HK-2 (cell line): ENCODE results near the gene IDI1.
"Not testable (repeated sequence)": the region's sequence is repeated elsewhere in the genome, so short reads cannot be mapped to it uniquely, and the experiment has no call there.

Experiments used
- DNase-seq: peaks from one replicate; pipeline ENCODE4 v3.0.0-alpha.2; 2018; ENCODE audit not compliant: unreplicated experiment

IDI1 gene

GRCh38 chr10:1034758-1035157 lies 14.2 kb downstream of the IDI1 start:
- no peak for DNase-seq

- DNase-seq, result no peak
Observed at GRCh38 chr10:1033601-1034000, 15.3 kb downstream of the IDI1 start.

DNA sequence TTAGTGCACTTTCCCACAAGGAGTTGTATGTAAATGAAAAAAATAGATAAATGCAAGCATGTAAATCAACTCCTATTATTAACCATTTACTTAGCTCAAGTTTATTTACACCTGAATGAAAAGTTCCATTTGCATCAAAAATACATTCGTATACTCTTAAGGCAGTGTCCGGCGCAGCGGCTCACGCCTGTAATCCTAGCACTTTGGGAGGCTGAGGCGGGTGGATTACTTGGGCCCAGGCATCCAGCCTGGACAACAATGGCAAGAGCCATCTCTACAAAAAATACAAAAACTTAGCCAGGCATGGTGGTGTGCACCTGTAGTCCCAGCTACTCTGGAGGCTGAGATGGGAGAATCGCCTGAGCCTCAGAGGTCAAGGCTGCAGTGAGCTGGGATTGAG lies 19.1 kb downstream of the IDI1 start:
- no peak for DNase-seq

DNA sequence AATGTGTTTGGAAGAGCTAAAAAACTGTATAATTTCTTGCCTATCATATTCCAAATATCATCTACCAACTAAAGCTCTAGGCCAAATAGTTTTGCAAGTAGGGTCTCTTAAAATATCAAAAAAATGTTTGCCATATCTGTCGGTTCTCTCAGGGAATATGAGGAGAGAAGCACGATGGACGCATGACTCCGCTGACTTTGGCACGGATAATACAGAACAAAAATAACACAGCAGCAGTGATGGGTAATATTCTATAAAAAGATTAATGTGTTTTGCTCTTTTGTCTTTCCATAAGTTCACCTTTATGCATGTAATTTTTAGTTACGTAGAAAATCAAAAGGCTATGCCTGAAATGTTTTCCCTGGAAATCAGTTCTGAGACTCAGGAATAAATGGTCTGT lies 22.3 kb downstream of the IDI1 start:
- no peak for DNase-seq

DNA sequence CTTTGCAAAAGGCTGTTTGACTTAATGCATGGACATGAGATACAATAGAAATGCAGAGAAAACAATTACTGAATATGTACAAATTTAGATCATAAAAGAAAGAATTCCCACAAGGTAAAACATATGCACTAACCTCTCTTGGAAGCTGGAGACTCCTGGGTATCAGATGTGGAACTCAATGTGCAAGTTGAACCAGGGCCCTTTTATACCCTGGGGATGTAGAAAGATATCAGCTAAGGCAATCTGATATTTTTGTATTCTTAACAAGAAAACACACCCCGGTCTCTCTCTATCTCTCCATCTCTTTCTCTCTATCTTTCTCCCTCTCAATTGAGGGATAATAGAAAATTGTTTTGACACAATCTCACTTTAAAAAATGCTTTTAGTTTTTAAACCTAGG lies 23.2 kb downstream of the IDI1 start, which contains the start of gene IDI2:
TSS of gene IDI2 (minus strand) at position 177 of the 400 bp plus-strand sequence. CDS start 1,136 bp downstream, outside the sequence.
- no peak for DNase-seq

- DNase-seq, result no peak
Observed at GRCh38 chr10:1024103-1024502, 24.8 kb downstream of the IDI1 start.

DNA sequence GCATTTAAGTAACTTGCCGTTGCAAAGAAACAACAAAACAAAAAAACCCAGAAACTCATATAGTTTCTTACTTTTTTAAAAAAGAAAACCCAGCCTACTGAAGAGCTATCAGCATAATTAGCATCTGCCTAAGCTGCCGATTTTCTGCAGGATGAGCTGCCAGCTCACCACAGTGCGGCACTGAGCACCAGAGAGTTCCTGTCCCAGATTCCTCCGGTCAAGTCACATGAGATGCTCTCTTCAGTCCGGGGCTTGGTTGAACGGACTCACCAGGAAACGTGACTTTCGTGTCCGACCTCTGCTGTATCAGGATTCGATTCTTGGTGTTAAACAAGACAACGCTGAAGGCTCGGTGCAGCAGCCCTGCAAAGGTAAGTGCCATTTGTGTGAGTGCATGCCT lies 26.5 kb downstream of the IDI1 start:
- DNase-seq, result no peak

DNA sequence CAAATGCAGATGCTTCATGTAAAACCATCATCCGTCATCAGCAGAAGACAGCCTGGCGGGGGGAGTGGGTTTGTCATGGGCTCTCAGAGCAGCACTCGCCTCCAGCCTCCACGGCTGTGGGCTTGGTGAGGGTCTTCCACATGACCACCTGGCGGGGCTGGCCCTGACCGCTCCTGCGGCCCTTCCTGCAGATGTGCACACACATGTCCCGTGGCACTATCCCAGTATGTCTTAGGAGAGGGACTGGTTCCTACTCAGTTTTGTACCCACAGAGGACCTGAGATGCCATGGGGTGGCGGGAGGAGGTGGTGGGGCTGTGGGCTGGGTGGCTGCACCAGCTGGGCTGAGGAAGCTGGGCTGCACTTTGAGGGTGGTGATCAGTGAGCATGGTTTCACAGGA lies 28.0 kb downstream of the IDI1 start:
- no peak for DNase-seq

DNA sequence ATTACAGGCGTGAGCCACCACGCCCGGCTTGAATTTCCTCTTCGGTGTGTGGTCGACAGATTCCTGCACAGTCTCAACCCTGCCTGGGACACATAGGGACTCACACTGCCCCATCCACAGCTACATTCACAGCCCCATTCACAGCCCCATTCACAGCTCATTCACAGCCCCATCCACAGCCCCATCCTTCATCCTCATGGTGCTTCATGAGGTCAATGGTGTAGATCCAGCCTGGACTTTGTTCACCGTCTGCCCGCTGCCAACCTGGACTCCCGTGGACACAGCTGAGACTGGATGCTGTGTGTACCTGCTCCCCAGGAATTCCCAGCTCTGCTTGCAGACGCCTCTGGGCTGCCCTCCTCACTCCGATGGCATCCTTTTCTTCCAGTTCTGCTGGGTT lies 28.5 kb downstream of the IDI1 start:
- DNase-seq, result no peak

DNA sequence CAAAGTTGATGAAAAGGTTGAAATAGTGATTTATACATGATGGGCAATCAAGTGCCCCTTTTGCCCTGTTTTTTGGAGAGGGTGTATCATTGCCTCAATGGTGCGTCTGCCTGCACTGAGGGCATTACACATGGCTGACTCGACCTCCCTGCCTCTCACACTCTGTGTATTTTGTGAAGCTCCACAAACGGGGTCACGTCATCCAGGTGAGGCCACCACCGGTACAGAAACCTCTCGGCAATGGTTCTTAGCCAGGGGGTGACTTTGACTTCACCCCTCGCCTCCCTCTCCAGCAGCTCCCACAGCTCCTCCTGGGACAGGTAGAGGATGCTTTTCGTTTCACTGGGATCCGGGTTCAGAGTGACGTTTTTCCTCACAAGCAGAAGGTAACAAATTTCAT lies 29.6 kb downstream of the IDI1 start:
- no peak for DNase-seq

- no peak for DNase-seq
Observed at GRCh38 chr10:1015688-1016087, 33.2 kb downstream of the IDI1 start.

DNA sequence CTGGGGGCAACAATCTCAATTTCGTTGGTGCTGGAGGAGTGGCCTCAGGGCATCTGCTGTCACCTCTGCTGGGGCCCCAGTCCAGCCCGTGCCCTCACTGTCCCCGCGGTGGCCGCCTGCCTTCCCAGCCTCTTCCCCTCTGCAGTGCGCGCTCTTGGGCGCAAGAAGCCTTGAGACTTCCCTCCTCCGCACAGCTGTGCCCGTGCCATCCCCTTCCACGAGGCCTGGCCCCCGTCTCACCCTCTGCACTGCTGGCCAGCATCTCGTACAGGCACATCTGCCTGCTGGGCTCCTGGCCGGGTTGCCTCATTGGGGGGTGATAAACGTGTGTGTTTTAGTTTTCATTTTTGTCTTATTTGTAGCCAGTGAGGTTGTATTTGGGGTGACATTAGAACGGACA lies 37.2 kb downstream of the IDI1 start:
- no peak for DNase-seq

- DNase-seq, result no peak
Observed at GRCh38 chr10:1010703-1011102, 38.2 kb downstream of the IDI1 start.

DNA sequence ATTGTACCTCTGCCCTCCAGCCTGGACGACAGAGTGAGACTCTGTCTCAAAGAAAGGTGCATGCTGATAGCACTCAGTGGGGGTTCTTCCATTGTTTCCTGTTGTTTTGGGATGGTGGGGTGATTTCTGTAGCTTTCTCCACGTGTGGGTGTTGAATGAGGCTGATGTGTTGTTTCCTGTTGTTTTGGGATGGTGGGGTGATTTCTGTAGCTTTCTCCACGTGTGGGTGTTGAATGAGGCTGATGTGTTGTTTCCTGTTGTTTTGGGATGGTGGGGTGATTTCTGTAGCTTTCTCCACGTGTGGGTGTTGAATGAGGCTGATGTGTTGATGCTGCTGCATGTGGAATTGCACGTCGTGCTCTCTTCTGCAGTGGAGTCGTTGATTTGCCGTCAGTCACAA lies 39.0 kb downstream of the IDI1 start:
- DNase-seq, result not testable (repeated sequence)

DNA sequence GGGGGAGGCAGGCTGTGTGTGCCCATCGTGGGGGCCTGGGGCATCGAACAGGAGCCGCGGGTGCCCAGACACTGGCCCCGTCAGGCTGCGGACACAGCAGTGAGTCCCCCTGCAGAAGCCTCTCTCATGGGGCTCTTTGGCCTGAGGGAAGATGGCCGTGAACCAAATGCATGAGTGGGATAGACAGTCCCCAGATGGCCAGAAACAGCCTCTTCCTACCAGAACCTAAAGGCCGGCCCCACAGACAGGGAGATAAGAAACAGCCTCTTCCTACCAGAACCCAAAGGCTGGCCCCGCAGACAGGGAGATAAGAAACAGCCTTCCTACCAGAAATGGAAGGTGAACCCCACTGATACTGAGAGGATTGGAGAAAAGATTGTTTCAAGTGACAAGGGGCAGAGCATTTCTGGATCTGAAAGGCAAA lies 39.8 kb downstream of the IDI1 start:
- no peak for DNase-seq

DNA sequence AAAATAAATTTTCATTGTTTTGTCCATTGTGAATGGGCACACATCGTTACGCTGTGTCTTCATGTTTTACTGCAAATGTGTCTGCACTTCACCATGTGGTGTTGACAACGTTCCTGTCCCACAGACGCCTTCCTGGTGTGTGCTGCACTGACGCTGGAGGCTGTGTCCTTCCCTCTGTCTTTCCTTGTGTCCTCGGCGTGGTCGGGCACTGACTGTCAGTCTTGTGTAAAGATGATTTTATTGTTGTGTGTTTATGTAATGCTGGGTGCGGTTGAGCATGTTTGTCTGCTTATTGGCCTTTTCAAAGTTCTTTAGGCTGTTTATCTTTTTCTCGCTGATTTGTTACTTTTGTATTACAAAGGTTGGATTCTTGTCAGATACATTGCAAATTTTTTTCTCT lies 41.3 kb downstream of the IDI1 start:
- no peak for DNase-seq

DNA sequence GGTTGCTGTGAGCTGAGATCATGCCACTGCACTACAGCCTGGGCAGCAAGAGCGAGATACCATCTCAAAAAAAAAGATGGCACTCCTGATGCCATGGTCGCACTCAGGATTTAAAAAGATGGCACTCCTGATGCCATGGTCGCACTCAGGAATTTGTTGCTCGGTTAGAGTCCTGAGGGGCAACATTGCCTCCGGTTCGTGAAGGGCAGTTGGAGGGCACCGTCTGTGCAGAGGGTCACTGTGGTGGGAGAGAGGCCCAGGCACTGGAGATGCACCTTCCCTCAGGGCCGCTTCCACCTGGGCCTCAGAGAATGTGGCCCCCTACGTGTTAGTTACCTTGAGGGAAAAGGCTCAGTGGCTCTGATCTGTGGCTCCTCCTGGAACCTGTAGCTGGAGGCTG lies 42.3 kb downstream of the IDI1 start:
- DNase-seq, result no peak

DNA sequence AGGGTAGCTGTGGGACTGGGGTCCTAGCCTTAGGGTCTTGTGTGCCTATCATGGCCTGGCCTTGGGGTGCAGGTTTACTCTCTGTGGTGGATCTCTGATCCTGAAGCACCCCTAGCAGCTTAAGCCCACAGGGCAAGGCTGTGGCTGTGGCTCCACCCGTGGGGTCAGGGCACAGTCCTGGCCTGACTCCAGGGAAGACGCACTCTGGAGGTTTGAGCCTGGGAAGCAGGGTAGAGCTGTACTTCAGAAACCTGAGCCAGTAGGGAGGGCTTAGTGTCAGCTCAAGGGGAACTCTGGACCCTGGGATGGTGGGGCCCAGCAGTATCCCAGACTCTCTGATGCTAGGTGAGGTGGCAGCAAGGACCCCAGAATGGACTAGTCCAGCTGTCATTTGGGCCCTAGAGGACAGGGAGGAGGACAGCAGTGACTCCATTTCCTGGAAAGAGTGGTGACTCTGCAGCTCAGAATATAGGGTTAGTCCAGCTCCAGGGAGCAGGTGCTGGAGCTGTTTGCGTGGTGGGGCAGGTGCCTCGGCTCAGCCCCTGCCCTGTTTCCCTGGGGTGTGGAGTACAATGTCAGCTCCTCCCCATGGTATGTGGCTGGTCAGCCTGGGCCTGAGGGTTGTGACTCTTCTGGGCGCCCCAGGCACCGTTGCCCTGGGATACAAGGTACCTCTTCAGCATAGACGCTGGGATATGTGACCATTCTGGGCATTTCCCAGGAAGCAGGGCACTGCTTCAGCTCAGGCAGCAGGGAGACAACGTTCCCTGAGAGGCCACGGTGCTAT lies 44.8 kb downstream of the IDI1 start:
- DNase-seq, result no peak

DNA sequence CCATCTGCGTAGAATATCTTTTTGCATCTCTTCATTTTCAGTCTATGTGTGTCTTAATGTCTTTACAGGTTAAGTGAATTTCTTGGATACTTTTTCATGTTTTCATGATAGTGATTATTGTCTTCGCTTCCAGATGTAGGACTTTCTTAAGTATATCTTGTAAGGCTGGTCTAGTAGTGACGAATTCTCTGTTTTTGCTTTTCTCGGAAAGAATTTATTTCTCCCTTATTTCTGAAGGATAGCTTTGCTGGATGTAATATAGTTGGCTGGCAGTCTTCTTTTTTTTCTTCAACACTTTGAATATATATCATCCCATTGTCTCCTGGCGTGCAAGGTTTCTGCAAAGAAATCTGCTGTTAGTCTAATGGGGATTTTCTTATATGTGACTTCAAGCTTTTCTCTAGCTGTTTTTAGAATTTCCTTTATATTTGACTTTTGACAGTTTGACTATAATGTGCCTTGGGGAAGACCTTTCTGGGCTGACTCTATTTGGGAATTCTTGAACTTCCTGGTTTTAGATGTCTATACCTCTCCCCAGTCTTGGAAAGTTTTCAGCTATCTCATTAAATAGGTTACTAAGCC lies 46.4 kb downstream of the IDI1 start:
- DNase-seq, result no peak

- DNase-seq, result no peak
Observed at GRCh38 chr10:997266-998022, 51.5 kb downstream of the IDI1 start.

GRCh38 chr10:996031-996430 lies 52.9 kb downstream of the IDI1 start:
- DNase-seq, result no peak

DNA sequence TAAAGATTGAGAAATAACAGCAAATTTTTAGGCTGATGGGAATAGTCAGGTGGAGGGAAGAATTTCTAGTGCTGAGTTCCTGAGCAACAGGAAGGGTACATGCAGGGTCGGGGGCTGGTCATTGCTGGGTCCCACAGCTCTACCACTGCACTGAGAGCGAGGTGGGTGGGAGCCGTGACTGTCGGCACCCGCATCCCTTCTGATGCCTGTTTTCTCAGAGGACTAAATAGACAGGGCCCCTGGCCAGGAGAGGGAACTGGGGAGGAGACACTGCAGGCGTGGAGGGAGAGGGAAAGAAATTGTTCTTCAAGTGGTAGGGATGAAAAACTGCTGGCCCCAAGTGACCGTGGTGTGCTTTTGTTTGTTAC lies 53.4 kb downstream of the IDI1 start:
- no peak for DNase-seq
